Measurements from ENCODE around the gene RDM1. TPM values are rescaled to one million over a fixed set of nuclear protein-coding genes. Genes with fewer than 3 reads are reported as not detected.
"Not testable (repeated sequence)": the region's sequence is repeated elsewhere in the genome, so short reads cannot be mapped to it uniquely, and the experiment has no call there.

The RDM1 gene
- total RNA-seq (2014; rRNA removed; shearing (Covaris generic)) = 3.2 and 5.2 TPM in 2 replicates
- 4.8 and 16.0 TPM in 2 replicates for polyA plus RNA-seq (2014; cell fraction: nucleus; rRNA removed)

DNA sequence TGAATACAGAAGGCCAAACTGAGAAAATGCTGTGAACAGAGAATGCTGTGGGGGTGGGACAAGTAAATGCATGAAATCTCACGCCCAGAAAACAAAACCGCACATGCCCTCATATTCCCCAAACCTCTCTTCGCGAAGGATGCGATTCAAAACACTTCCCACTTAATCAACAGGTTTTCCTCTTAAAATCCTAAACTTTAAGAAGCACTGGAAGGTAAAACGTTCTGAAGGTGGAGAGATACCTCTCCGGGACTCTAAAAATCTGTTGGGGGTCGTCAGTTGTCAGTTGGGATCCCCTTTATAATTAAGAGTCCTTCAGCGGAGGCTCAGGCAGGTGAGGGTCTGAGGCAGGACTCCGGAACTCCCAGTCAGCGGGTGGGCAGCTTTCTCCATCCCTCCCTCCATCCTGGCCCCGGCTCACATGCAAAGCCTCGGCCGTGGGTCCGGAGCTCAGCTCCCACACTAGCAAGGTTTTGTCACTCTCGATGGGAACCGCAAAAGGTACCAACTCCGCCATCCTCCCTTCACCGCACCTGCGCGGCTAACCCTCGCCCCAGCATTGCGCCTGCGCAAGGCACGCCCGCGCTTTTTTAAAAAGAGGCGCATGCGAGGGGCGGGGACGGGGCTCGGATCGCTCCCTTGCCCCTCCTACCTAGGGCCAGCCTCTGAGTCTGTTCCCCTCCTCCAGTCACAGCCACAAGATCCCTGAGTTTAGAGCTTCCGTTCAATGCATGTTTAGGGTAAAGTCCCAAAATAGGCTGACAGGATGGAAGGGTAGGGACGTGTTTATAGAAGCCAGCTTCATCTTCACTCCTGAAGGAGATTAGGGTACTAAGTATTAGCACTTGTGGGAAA, at the start of gene RDM1:
Gene RDM1, minus strand, starts transcription at position 563 of the 855 bp plus-strand sequence. Its CDS starts 46 bp downstream, at position 517.
- DNase-seq (ENCODE audit: extremely low read depth, low read depth) = peak; percentile 72

GRCh38 chr17:35978346-35978745, 47.8 kb upstream of the RDM1 start:
- DNase-seq (ENCODE audit: extremely low read depth, low read depth) = no peak

DNA sequence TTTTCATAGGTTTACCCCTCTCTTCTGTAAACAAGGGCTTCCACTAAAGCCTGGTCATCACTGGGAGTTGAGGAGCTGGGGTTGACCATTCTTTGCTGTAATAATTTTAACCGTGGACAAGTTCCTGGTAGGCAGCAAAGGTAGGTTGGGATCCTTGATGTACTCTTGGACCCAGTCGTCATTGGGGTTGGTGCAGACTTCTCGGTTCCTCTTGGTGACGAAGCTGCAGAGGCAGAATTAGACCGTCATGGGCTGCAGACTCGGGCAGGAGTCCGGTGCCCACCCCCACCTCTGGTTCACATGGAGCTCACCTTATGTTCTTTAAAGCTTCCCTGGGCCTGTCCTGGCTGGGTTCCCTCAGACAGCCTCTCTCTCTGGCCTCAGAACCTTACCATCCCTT, 46.9 kb upstream of the RDM1 start:
- no peak for DNase-seq (ENCODE audit: extremely low read depth, low read depth)

DNA sequence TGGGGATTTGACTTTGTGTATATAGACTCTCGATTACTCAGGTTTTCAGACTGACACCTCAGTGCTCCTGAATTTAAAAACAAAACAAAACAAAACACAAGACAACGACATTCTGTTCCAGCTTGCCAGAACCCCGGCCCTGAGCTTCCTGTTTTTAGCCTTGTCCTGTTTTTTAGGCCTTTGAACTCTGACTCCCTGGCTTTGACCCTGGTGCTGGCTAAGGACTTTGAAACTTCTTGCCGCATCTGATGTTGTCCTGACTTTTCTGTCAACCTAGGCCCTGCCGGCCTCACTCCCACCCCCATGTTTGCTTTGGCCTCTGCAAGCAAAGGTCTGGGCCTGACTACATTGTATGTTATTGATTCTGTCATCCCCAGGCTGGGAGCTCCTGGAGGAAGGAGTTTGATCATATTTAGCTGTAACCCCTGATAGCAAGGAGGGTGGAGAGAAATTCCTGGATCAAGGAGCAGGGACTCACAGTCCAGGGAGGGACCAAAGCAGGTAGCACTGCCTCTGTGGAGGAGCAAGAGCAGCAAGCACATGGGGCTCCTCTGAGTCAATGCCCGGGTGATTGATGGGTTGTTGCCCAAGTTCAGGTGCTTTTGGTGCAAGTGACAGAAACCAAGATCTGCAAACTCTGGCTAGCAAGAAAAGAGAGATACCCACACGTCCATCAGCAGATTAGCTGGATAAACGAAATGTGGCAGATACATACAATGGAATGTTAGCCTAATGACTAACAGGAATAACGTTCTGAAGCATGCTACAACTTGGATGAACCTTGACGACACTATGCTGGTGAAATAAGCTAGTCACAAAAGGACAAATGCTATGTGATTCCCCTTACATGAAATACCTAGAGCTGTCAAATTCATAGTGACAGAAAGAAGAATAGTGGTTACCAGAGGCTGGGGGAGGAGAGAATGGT, 43.0 kb upstream of the RDM1 start:
- DNase-seq (ENCODE audit: extremely low read depth, low read depth) = no peak

DNA sequence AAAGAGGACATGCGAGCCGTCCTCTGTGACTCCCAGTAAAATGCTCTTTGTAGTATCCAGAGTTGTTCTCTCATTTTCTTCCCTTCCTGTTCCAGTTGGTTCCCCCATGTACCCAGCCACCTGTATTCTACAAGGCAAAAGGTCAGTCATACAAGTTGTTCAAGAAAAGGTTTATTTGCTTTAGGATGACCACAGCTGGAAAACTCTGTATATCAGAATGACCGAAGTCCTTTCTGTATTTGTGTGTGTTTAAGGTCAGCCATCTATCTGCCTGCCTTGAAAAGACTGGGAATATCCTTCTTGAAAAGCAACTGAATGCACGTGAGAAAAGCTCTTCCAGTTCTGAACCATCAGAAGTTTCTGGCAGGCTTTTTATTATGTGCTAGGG, 42.4 kb upstream of the RDM1 start:
- no peak for DNase-seq (ENCODE audit: extremely low read depth, low read depth)

GRCh38 chr17:35972535-35972934, 42.0 kb upstream of the RDM1 start:
- DNase-seq (ENCODE audit: extremely low read depth, low read depth) = no peak

DNA sequence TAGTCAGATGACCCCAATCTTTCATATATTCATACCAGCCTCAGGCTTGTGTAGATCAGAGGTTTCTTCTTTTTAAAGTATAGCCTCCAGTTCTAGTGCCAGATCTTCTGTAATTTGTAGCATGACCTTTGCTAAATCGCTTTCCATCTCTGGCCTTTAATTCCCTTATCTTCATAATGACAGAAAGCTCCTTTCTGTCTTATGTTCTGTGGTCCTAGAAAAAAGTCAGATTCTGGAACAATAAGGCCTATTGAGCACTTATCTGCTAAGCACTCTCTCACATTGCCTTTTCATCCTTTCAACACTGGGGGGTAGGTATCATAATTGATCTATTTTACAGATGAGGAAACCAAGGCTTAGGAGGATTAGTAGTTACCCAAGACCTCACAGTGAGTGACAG, 41.5 kb upstream of the RDM1 start:
- no peak for DNase-seq (ENCODE audit: extremely low read depth, low read depth)

GRCh38 chr17:35969558-35970380, 39.2 kb upstream of the RDM1 start:
- DNase-seq (ENCODE audit: extremely low read depth, low read depth) = peak; percentile 73

DNA sequence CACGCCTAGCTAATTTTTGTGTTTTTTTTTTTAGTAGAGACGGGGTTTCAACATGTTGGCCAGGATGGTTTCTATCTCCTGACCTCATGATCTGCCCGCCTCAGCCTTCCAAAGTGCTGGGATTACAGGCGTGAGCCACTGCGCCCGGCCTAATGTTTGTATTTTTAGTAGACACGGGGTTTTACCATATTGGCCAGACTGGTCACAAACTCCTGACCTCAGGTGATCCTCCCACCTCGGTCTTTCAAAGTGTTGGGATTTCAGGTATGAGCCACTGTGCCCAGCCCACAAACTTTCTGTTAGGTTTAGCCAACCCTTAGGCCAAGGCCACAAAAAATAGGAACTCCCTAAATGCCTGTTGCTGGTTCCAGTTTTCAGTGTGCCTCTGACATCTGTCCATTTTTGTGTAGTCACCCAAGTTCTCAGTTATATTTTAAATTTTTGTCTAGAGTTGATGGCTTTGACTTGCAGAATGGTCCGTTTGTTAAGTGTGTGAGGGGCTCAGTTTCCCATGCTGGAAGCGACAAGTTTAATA, 38.0 kb upstream of the RDM1 start:
- DNase-seq (ENCODE audit: extremely low read depth, low read depth) = no peak

- DNase-seq (ENCODE audit: extremely low read depth, low read depth) = no peak
These were observed 34.7 kb upstream of the RDM1 start for GRCh38 chr17:35965272-35965671.

DNA sequence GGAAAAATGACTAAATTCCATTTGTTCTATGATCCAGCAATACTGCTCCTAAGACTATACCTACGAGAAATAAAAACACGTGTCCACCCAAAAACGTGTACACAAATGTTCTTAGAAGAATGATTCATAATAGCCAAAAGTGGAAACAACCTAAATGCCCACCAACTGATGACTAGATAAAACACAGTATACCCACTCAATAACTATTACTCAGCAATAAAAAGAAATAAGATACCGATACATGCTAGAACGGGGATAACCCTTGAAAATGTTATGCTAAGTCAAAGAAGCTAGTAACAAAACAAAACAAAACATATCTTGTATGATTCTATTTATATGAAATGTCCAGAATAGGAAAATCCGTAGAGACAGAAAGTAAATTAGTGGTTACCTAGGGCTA, 33.1 kb upstream of the RDM1 start:
- no peak for DNase-seq (ENCODE audit: extremely low read depth, low read depth)

DNA sequence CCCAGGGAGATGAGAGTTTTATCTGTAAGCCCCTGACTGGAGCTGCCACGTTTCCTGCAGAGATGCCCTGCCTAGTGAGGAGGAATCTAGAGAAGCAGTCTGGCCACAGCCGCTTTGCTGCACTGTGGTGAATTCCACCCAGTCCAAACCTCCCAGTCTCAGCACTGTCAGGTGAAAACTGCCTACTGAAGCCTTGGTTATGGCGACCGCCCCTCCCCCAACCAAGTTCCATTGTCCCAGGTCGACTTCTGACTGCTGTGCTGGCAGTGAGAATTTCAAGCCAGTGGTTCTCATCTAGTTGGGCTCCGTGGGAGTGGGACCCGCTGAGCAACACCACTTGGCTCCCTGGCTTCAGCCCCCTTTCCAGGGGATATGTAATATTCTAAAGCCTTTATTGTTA, 23.1 kb upstream of the RDM1 start:
- no peak for DNase-seq (ENCODE audit: extremely low read depth, low read depth)

DNA sequence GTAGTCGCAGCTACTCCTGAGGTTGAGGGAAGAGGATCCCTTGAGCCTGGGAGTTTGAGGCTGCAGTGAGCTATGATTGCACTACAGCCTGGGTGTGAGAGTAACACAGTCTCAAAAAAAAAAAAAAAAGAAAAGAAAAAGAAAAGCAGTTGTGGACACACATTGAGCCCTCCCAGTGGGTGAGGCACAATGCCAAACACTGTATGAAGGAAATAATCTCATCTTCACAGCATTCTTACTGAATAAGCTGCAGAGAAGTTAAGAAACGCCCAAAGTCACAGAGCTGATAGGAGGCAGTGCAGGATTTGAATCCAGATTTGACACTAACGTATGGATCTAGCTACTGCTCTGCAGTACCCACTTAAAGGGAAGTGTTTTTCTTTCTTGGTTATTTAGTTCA, 18.8 kb upstream of the RDM1 start:
- DNase-seq (ENCODE audit: extremely low read depth, low read depth) = no peak

DNA sequence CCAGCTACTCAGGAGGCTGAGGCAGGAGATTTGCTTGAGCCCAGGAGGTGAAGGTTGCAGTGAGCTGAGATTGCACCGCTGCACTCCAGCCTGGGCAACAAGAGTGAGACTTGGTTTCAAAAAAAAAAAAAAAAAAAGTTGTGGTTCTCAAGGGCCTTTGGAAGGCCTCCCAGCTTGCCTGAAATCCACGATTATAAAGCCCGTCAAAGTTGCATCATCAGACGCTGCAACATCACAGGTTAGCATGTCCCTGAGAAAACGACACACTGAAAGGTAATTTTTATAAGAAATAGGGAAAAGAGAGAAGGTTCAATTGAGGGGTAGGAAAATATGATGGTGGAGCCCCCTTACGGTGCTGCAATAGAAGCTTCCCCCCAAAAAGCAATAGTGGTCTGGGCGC, 17.5 kb upstream of the RDM1 start:
- DNase-seq (ENCODE audit: extremely low read depth, low read depth) = no peak

DNA sequence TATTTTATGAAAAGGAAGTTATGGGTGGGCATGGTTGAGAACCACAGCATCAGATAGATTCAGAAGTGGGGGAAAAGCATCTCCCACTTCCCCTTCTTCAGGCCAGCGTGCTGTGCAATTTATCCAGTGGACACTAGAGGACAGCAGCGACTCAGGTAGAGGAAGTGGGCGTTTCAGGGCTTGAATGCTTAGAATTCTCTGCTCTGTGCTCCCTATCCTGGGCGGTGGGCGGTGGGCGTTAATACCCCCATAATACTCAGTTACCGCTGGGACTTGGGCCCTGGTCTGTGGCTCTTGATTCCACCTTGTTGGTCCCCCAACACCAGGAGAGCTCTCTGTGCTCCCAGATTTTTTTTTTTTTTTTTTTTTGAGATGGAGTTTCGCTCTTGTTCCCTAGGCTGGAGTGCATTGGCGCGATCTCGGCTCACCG, 16.6 kb upstream of the RDM1 start:
- peak; percentile 56 for DNase-seq (ENCODE audit: extremely low read depth, low read depth)

DNA sequence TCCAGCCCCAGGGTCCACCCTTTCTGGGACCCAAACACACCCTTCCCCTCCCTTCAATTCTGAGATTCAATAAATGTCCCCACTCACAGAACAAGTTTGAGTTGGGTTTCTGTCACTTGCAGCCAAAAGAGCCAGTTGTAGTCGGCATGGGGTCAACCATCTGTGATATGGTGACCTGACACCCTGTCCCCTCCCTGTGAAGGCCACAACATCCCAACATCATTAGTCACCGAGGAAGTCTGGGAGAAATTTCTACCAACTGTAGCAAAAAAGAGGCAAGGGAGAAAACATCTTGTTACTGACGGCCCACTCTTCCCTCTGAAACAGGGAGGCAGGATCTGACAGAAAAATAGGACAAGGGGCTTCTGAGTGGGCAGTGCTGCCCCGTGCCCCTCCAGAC, 13.6 kb upstream of the RDM1 start:
- DNase-seq (ENCODE audit: extremely low read depth, low read depth) = no peak

GRCh38 chr17:35943537-35943936, 13.0 kb upstream of the RDM1 start, which contains the start of gene LYZL6:
Gene LYZL6, minus strand, starts transcription at chr17:35943713. Its CDS starts 4,357 bp downstream, at chr17:35939356.
- DNase-seq (ENCODE audit: extremely low read depth, low read depth) = no peak

DNA sequence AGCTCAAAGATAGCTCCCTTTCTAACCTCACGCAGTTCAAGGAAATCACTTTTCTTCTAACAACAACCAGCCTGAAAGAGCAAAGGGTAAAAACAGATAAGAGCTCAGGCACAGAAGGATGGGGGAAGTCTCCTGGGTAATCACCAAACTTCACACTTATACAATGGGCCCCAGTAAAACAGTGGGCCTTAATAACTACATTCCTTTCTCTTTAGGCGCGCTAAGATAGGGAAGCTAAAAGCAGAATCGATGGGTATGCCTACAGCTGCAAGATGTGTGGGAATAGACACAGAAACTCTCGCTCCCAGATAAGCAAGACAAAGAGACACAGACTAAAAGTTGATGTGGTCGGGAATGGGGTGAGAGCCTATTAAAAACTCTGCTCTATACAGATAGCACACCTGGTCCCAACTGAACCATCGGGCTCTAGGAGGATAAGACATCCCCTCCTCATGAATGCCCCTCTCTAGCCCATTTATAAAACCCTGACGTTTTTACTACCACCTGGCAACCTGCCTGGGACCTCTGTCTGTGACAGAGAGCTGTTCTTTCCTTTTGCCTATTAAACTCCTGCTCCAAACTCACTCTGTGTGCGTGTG, 12.1 kb upstream of the RDM1 start:
- no peak for DNase-seq (ENCODE audit: extremely low read depth, low read depth)

GRCh38 chr17:35938492-35938891, 7.9 kb upstream of the RDM1 start:
- not testable (repeated sequence) for DNase-seq (ENCODE audit: extremely low read depth, low read depth)

- no peak for DNase-seq (ENCODE audit: extremely low read depth, low read depth)
These were observed 5.5 kb upstream of the RDM1 start for GRCh38 chr17:35936063-35936462.

Measured in NCI-H460 (cell line).